ENCODE results near the gene SULT1C2. TPM values are rescaled to one million over a fixed set of nuclear protein-coding genes. Genes with fewer than 3 reads are reported as not detected.

SULT1C2 gene
- total RNA-seq, 1 donor from 2014 or later: not detected

DNA sequence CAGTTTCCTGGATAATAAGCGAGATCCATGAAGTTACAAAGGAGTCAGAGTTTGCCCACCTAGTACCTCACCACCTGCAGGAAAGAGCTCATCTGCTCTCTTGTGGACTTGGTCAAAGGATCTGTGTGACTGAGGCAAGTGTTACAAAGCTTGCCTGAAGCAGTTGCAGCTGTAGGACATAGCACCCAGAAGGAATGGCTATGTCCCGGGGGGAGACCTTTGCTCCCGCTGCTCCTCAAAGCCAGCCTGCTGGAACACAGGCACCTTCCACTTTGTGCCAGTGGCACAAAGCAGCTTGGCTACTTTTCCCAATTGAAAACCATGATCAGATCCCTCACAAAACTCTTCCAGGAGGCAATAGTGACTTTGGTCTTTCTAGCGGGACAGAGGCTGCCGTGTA lies 3.1 kb upstream of the SULT1C2 start:
- H3K36me3 Mint-ChIP-seq (ENCODE audit: unreplicated experiment): no peaks in the 10 kb centered on the region
- H3K27ac Mint-ChIP-seq (ENCODE audit: unreplicated experiment): no peak overlapping the region
- no peaks in the 10 kb centered on the region for H3K9me3 Mint-ChIP-seq (ENCODE audit: unreplicated experiment)
- TF ChIP-seq, protein P1, sequence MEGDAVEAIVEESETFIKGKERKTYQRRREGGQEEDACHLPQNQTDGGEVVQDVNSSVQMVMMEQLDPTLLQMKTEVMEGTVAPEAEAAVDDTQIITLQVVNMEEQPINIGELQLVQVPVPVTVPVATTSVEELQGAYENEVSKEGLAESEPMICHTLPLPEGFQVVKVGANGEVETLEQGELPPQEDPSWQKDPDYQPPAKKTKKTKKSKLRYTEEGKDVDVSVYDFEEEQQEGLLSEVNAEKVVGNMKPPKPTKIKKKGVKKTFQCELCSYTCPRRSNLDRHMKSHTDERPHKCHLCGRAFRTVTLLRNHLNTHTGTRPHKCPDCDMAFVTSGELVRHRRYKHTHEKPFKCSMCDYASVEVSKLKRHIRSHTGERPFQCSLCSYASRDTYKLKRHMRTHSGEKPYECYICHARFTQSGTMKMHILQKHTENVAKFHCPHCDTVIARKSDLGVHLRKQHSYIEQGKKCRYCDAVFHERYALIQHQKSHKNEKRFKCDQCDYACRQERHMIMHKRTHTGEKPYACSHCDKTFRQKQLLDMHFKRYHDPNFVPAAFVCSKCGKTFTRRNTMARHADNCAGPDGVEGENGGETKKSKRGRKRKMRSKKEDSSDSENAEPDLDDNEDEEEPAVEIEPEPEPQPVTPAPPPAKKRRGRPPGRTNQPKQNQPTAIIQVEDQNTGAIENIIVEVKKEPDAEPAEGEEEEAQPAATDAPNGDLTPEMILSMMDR (IDR thresholded peaks at IDR 0.05; ENCODE audit: partially characterized antibody, unreplicated experiment): no peak
- H3K4me1 Mint-ChIP-seq (ENCODE audit: low read depth, unreplicated experiment): no peaks in the 10 kb centered on the region
- DNase-seq: no peak
- peaks cover 3% of the 10 kb centered on the region for H3K27me3 Mint-ChIP-seq (ENCODE audit: unreplicated experiment)
- H3K4me3 Mint-ChIP-seq (ENCODE audit: unreplicated experiment): no peak overlapping the region

DNA sequence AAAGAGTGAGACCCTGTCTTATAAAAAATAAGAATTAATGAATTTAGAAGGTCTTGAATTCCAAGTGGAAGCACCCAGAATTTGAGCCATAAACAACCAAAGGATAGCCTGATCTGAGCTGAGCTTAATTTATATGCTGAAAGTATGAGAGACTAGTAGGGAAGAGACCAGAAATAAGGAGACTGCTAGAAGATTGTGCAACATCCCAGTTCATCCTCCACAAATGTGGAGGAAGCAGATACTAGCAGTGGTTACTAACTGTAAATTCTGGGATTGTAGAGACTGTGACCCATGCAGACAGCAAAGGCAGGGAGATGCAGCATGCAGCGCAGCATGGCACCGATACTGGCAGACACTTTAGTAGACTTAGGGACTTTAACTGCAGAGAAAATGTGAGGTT lies 1.5 kb upstream of the SULT1C2 start:
- H3K36me3 Mint-ChIP-seq (ENCODE audit: unreplicated experiment): no peaks in the 10 kb centered on the region
- no peak overlapping the region for H3K4me3 Mint-ChIP-seq (ENCODE audit: unreplicated experiment)
- no peaks in the 10 kb centered on the region for H3K9me3 Mint-ChIP-seq (ENCODE audit: unreplicated experiment)
- H3K27me3 Mint-ChIP-seq (ENCODE audit: unreplicated experiment): peaks cover 3% of the 10 kb centered on the region
- no peak overlapping the region for H3K27ac Mint-ChIP-seq (ENCODE audit: unreplicated experiment)
- TF ChIP-seq, protein P1 (IDR thresholded peaks at IDR 0.05; ENCODE audit: partially characterized antibody, unreplicated experiment): no peak
- no peaks in the 10 kb centered on the region for H3K4me1 Mint-ChIP-seq (ENCODE audit: low read depth, unreplicated experiment)
- no peak for DNase-seq

DNA sequence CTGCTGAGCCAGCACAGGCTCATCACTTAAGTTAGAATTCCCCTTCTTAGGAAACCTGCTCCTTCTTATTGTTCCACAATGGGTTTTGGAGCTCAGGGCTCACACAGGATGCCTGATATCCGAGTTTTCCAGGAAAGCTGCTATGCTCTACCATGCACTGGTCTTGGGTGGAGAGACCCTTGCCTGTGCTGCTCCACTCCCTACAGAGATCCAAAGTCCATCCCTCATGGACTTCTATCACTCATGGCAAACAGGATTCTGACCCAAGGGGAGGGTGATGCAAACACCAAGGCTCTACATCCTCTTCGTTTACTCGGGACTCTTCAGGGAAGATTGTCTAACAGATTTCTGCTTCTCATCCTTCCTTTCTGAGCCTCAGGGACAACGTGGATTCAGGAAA lies 5.2 kb downstream of the SULT1C2 start:
- Mint-ChIP-seq H3K36me3 (ENCODE audit: unreplicated experiment) (peaks cover 4% of the 10 kb centered on the region), H3K4me1 (ENCODE audit: low read depth, unreplicated experiment) (no peaks in the 10 kb centered on the region), H3K27ac (ENCODE audit: unreplicated experiment) (no peak overlapping the region), H3K27me3 (ENCODE audit: unreplicated experiment) (peaks cover 2% of the 10 kb centered on the region), H3K4me3 (ENCODE audit: unreplicated experiment) (no peak overlapping the region), H3K9me3 (ENCODE audit: unreplicated experiment) (no peaks in the 10 kb centered on the region)
- TF ChIP-seq, protein P1 (IDR thresholded peaks at IDR 0.05; ENCODE audit: partially characterized antibody, unreplicated experiment): no peak
- no peak for DNase-seq

DNA sequence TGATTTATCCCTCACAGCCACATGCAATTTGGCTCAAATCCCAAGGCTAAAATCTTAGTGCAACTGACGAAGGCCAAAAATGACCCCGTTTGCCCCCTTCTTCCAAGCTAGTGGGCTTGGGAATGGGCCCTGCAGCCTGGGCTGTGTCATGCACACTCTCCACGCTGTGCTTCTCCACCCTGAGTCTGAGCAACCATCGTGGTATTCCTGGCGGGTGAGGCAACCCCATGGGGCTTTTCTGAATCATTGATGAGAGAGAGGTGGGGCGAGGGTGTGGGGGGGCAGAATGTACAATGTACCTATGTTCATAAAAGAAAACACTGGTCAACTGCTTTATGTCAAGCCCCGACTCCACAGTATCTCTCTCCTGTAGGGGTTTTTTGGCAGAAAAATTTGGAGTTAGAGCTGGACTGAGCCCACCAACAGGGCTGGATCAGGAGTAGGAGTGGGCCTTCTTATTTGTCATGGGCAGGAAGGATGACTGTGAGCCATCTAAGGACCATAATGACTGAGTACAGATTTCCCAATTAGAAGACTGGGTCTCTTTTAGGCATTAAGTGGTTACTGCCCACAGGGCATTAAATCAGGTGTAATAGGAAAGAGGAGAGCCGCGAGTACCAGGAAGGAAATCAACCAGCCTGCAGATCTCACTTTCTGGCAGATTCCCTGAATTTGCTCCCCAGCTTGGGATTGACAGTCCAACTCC lies 8.9 kb downstream of the SULT1C2 start:
- H3K4me3 Mint-ChIP-seq (ENCODE audit: unreplicated experiment): no peak overlapping the region
- H3K36me3 Mint-ChIP-seq (ENCODE audit: unreplicated experiment): peaks cover 8% of the 10 kb centered on the region
- no peaks in the 10 kb centered on the region for H3K9me3 Mint-ChIP-seq (ENCODE audit: unreplicated experiment)
- TF ChIP-seq, protein P1 (IDR thresholded peaks at IDR 0.05; ENCODE audit: partially characterized antibody, unreplicated experiment): no peak
- H3K4me1 Mint-ChIP-seq (ENCODE audit: low read depth, unreplicated experiment): no peaks in the 10 kb centered on the region
- no peak overlapping the region for H3K27ac Mint-ChIP-seq (ENCODE audit: unreplicated experiment)
- no peak for DNase-seq
- peaks cover 2% of the 10 kb centered on the region for H3K27me3 Mint-ChIP-seq (ENCODE audit: unreplicated experiment)

DNA sequence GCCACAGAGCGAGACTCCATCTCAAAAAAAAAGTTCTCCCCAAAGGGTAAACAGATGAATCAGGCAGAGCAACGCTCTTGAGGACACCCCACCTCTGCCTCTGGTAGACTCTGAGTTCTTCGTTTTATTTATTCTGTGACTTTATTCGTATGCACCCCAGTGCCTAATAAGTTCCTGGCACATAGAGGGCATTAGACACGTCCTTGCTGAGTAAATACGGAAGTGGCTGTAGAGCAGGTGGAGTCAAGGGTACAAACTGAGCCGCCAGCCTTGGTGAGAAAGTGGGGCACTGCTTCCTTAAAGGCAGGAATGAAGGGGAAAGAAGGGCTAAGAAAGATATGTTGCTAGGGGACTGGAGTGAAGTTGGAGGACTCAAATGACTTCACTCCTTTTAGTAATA lies 12.9 kb downstream of the SULT1C2 start:
- TF ChIP-seq, protein P1 (IDR thresholded peaks at IDR 0.05; ENCODE audit: partially characterized antibody, unreplicated experiment): no peak
- Mint-ChIP-seq H3K4me3 (ENCODE audit: unreplicated experiment) (no peak overlapping the region), H3K27me3 (ENCODE audit: unreplicated experiment) (peaks cover 2% of the 10 kb centered on the region), H3K4me1 (ENCODE audit: low read depth, unreplicated experiment) (no peaks in the 10 kb centered on the region), H3K36me3 (ENCODE audit: unreplicated experiment) (peaks cover 8% of the 10 kb centered on the region), H3K9me3 (ENCODE audit: unreplicated experiment) (no peaks in the 10 kb centered on the region), H3K27ac (ENCODE audit: unreplicated experiment) (no peak overlapping the region)
- no peak for DNase-seq

Data from glutamatergic neuron (in vitro differentiated cells).